Measurements from ENCODE around the gene BNIP3.

The BNIP3 gene

GRCh38 chr10:131938681-131939080 lies 43.0 kb downstream of the BNIP3 start:
- TF ChIP-seq, protein P1, sequence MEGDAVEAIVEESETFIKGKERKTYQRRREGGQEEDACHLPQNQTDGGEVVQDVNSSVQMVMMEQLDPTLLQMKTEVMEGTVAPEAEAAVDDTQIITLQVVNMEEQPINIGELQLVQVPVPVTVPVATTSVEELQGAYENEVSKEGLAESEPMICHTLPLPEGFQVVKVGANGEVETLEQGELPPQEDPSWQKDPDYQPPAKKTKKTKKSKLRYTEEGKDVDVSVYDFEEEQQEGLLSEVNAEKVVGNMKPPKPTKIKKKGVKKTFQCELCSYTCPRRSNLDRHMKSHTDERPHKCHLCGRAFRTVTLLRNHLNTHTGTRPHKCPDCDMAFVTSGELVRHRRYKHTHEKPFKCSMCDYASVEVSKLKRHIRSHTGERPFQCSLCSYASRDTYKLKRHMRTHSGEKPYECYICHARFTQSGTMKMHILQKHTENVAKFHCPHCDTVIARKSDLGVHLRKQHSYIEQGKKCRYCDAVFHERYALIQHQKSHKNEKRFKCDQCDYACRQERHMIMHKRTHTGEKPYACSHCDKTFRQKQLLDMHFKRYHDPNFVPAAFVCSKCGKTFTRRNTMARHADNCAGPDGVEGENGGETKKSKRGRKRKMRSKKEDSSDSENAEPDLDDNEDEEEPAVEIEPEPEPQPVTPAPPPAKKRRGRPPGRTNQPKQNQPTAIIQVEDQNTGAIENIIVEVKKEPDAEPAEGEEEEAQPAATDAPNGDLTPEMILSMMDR (IDR thresholded peaks at IDR 0.05; ENCODE audit: insufficient read depth, low read length, poor library complexity, severe bottlenecking): no peak
- TF ChIP-seq EZH2phosphoT487 (conservative IDR thresholded peaks at IDR 0.05; ENCODE audit: low read length): no peak
- no peak overlapping the region for H3K9ac ChIP-seq (ENCODE audit: low read length)
- H3K36me3 ChIP-seq (ENCODE audit: low read length): peaks cover 11% of the 10 kb centered on the region; the same call in 1 of the 2 replicates
- no peak overlapping the region for H3K4me2 ChIP-seq (ENCODE audit: low read depth, low read length, poor library complexity, severe bottlenecking)
- H3K9me2 ChIP-seq (replicated peaks; ENCODE audit: insufficient read depth, low read length): no peaks in the 10 kb centered on the region
- H3K4me3 ChIP-seq (ENCODE audit: insufficient read depth, low read length, poor library complexity, severe bottlenecking): no peak overlapping the region
- no peak overlapping the region for H3K27ac ChIP-seq (ENCODE audit: low read depth, low read length)
- H3K79me2 ChIP-seq (ENCODE audit: insufficient read depth, low read length): peaks cover 9% of the 10 kb centered on the region
- no peaks in the 10 kb centered on the region for H3K27me3 ChIP-seq (ENCODE audit: low read length)
- H3F3A ChIP-seq (ENCODE audit: insufficient read depth): no peaks in the 10 kb centered on the region
- H3K9me3 ChIP-seq (ENCODE audit: insufficient read depth, low read length): no peaks in the 10 kb centered on the region
- no peaks in the 10 kb centered on the region for H4K20me1 ChIP-seq (ENCODE audit: low read depth, low read length)
- H2AFZ ChIP-seq (ENCODE audit: low read depth, low read length, severe bottlenecking): no peak overlapping the region

DNA sequence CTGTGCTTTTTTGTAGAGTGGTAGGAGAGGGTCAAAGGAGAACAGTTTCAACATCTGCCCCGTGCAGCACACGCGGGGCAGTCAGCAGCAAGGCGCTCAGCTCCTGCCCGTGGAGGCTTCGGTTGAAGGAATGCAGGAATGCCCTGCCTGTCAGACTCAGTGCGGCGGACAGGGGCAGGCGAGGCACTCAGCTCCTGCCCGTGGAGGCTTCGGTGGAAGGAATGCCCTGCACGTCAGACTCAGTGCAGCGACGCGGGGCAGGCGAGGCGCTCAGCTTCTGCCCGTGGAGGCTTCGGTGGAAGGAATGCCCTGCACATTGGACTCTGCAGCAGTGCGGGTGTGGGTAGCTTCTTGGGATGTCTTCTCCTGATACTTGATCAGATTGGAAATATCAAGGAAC lies 43.9 kb downstream of the BNIP3 start:
- Histone ChIP-seq H3K9ac (ENCODE audit: low read length) (no peak overlapping the region), H3K27ac (ENCODE audit: low read depth, low read length) (no peak overlapping the region), H4K20me1 (ENCODE audit: low read depth, low read length) (no peaks in the 10 kb centered on the region), H3F3A (ENCODE audit: insufficient read depth) (no peaks in the 10 kb centered on the region), H2AFZ (ENCODE audit: low read depth, low read length, severe bottlenecking) (no peak overlapping the region), H3K79me2 (ENCODE audit: insufficient read depth, low read length) (peaks cover 17% of the 10 kb centered on the region), H3K4me2 (ENCODE audit: low read depth, low read length, poor library complexity, severe bottlenecking) (no peak overlapping the region), H3K27me3 (ENCODE audit: low read length) (no peaks in the 10 kb centered on the region), H3K36me3 (ENCODE audit: low read length) (peaks cover 11% of the 10 kb centered on the region; the same call in 1 of the 2 replicates), H3K9me3 (ENCODE audit: insufficient read depth, low read length) (no peaks in the 10 kb centered on the region), H3K4me3 (ENCODE audit: insufficient read depth, low read length, poor library complexity, severe bottlenecking) (no peak overlapping the region), H3K9me2 (replicated peaks; ENCODE audit: insufficient read depth, low read length) (no peaks in the 10 kb centered on the region)
- TF ChIP-seq EZH2phosphoT487 (conservative IDR thresholded peaks at IDR 0.05; ENCODE audit: low read length): no peak
- TF ChIP-seq, protein P1 (IDR thresholded peaks at IDR 0.05; ENCODE audit: insufficient read depth, low read length, poor library complexity, severe bottlenecking): no peak

DNA sequence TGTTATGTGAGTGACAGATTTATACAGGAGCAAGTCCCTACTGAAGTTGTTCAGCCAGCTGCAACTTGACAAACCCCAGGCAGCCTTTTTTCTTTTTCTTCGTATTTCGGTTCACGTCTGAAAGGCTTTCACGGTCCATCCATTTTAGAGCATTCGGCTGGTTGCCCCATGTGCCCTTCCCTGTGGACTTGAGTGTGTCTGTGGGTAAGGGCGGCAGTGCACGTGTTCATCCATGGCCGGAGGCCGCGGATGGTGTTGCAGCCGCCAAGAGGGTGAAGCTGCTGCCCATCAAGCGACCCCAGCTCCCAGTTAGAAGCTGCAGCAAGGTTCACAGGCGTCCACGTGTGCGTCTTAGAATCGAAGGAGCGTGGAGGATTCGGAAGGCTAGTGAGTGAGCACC lies 45.0 kb downstream of the BNIP3 start:
- no peak overlapping the region for H3K4me3 ChIP-seq (ENCODE audit: insufficient read depth, low read length, poor library complexity, severe bottlenecking)
- no peaks in the 10 kb centered on the region for H3K9me2 ChIP-seq (replicated peaks; ENCODE audit: insufficient read depth, low read length)
- no peaks in the 10 kb centered on the region for H4K20me1 ChIP-seq (ENCODE audit: low read depth, low read length)
- H3K9ac ChIP-seq (ENCODE audit: low read length): no peak overlapping the region
- H2AFZ ChIP-seq (ENCODE audit: low read depth, low read length, severe bottlenecking): no peak overlapping the region
- H3K4me2 ChIP-seq (ENCODE audit: low read depth, low read length, poor library complexity, severe bottlenecking): no peak overlapping the region
- H3F3A ChIP-seq (ENCODE audit: insufficient read depth): no peaks in the 10 kb centered on the region
- no peaks in the 10 kb centered on the region for H3K9me3 ChIP-seq (ENCODE audit: insufficient read depth, low read length)
- H3K36me3 ChIP-seq (ENCODE audit: low read length): peaks cover 11% of the 10 kb centered on the region; the same call in 1 of the 2 replicates
- H3K79me2 ChIP-seq (ENCODE audit: insufficient read depth, low read length): peaks cover 28% of the 10 kb centered on the region
- TF ChIP-seq EZH2phosphoT487 (conservative IDR thresholded peaks at IDR 0.05; ENCODE audit: low read length): no peak
- TF ChIP-seq, protein P1 (IDR thresholded peaks at IDR 0.05; ENCODE audit: insufficient read depth, low read length, poor library complexity, severe bottlenecking): no peak
- H3K27me3 ChIP-seq (ENCODE audit: low read length): no peaks in the 10 kb centered on the region
- no peak overlapping the region for H3K27ac ChIP-seq (ENCODE audit: low read depth, low read length)
